ENCODE data around the gene SYT1.

GRCh38 chr12:79162948-79163347 is 298.4 kb downstream of the SYT1 start:
- TF ChIP-seq CSDC2 (CRISPR knock-in tag; IDR thresholded peaks at IDR 0.05) (no peak), ISL1 (CRISPR knock-in tag; IDR thresholded peaks at IDR 0.05) (no peak), ZNF565 (CRISPR knock-in tag; conservative IDR thresholded peaks at IDR 0.05; ENCODE audit: low read depth) (no peak), POU6F1 (CRISPR knock-in tag; IDR thresholded peaks at IDR 0.05; ENCODE audit: borderline replicate concordance, low read depth) (no peak), TSHZ2 (CRISPR knock-in tag; IDR thresholded peaks at IDR 0.05) (no peak), PATZ1 (CRISPR knock-in tag; IDR thresholded peaks at IDR 0.05; ENCODE audit: borderline replicate concordance) (no peak), ZNF8 (CRISPR knock-in tag; IDR thresholded peaks at IDR 0.05) (no peak), ZFP30 (CRISPR knock-in tag; IDR thresholded peaks at IDR 0.05) (no peak), GLIS3 (CRISPR knock-in tag; IDR thresholded peaks at IDR 0.05) (no peak), ZFP3 (CRISPR knock-in tag; IDR thresholded peaks at IDR 0.05) (no peak), CSRNP3 (CRISPR knock-in tag; IDR thresholded peaks at IDR 0.05) (no peak), CREB5 (CRISPR knock-in tag; IDR thresholded peaks at IDR 0.05; ENCODE audit: low read depth) (no peak), RARB (CRISPR knock-in tag; IDR thresholded peaks at IDR 0.05) (no peak), PPARA (CRISPR knock-in tag; IDR thresholded peaks at IDR 0.05; ENCODE audit: borderline replicate concordance) (no peak)

Measured in SK-N-SH treated with all-trans-retinoic acid at 6 μM for 48 hours (cell line).